ENCODE data around the gene PABPN1L.

GRCh38 chr16:88853325-88853941, 13.0 kb downstream of the PABPN1L start:
- TF ChIP-seq POLR2AphosphoS5 (IDR thresholded peaks at IDR 0.05; ENCODE audit: low read depth, low read length) (no peak), TAF1 (IDR thresholded peaks at IDR 0.05; ENCODE audit: borderline replicate concordance, insufficient read depth, low read length) (no peak), REST (IDR thresholded peaks at IDR 0.05; ENCODE audit: insufficient read depth in 1 of 2, low read depth in 2 of 2, low read length in 2 of 2) (no peak), FOXP2 (optimal IDR thresholded peaks at IDR 0.05; ENCODE audit: borderline replicate concordance, extremely low read depth, extremely low read length, insufficient read depth) (no peak), SIN3A (IDR thresholded peaks at IDR 0.05; ENCODE audit: borderline replicate concordance, insufficient read depth, low read length) (no peak)

All from PFSK-1 (cell line).